GM19239 (cell line): ENCODE measurements around the gene EIPR1.
"Not testable (repeated sequence)": the region's sequence is repeated elsewhere in the genome, so short reads cannot be mapped to it uniquely, and the experiment has no call there.

Source experiments
- DNase-seq: peaks from one replicate; pipeline ENCODE4 v3.0.0; 2011; ENCODE audit warnings: low spot score; ENCODE audit not compliant: insufficient read length
- FAIRE-seq: peaks from 2 replicates; lab custom pipeline; 2011; peaks lifted over from hg19 to GRCh38; lab: Jason Lieb, UNC

EIPR1 gene

DNA sequence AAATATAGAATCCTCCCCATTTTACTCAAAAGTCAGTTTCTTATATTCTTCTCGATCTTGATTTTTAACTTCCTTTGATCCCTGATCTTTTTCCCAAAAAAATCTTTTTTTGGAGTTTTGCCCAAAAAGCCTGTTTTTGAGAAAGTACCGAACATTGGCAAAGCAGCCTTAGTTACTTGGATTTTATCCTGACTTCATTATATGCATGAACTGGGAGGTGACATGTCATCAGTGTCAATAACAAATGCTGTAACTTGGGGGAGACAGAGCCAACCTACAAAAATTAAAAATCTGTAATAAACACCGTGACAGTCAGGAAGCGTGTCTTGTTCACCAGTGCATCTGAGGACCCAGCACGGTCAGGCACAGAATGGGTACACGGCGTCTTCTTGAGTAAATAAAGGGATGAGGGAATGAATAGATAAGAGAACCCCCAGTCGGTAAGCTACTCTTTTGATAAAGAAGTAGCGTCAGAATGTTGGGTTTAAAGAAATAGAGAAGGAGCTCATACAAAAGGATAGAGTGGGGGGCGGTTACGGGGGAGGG, 26.8 kb upstream of the EIPR1 start:
- no peak for FAIRE-seq
- no peak for DNase-seq

DNA sequence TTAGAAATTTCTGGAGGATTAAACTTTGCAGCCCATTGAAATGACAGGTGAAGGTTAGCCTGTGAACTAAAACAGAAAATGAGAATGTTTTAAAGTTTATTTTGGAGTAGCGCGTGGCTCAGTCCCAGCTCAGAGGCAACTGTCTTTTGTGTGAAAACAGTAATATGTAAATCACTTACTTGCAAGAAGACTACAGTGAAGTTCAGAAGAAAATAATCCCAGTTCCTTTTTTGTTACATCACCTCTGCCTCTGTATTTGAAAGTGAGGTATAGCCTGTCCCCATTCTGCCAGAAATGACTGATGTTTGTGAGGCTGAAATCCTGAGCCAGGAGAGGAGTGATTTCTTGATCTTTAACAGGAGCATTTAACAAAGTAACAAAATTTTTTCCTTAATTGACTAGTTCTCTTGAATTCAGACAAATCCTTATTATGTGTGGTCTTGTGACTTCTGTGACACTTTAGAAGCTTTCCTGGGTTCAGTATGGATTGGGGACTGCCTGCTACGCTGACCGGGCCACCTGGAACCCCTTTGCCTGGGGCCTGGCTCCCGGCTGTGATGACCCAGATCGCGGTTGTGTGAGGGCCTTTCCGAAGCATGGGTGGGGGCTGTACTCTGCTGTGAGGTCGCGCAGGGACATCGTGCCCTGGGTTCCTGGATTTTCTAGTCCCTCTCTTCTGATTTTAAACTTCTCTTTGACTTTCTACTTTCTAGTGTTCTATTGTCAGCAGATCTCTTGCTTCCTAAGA, 26.1 kb upstream of the EIPR1 start:
- FAIRE-seq, result peak; percentile 49
- peak; percentile 54 for DNase-seq

DNA sequence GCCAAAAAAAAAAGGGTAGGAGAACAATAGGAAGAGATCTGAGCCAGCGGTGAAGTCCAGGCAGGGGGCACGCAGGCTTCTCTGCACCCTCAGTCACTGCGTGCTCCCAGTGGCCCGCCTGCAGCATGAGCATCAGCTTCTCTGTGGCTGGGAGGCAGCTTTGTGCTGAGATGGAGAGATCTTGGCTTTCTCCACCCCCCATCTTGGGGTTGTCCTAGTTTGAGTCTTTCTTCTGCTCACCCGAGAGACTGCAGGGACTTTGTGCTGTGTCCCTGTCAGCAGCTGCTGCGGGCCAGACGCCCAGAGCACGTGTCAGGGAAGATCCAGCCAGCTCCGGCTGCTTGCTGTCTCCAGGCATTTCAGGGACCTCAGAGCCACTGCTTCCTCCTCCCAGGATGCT, 22.2 kb upstream of the EIPR1 start:
- no peak for FAIRE-seq
- DNase-seq, result no peak

DNA sequence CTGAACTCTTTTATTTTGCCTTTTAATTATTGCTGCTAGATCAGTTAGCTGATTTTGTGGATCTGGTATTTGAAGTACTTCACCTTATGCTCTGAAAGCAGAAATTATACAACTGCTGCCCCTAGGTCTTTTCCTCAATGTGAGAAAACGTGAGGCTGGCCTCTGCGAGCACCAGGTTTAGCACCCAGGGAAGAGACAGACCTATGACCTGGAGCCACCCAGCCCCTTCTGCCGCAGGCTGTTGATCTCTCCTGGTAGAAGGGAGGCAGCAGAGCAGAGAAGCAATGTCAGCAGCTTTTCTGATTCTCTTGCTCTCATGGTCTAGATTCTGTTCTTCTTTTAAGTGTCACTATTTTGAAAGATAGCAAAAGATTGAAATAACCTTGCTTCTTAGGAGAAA, 21.8 kb upstream of the EIPR1 start:
- FAIRE-seq, result no peak
- no peak for DNase-seq

DNA sequence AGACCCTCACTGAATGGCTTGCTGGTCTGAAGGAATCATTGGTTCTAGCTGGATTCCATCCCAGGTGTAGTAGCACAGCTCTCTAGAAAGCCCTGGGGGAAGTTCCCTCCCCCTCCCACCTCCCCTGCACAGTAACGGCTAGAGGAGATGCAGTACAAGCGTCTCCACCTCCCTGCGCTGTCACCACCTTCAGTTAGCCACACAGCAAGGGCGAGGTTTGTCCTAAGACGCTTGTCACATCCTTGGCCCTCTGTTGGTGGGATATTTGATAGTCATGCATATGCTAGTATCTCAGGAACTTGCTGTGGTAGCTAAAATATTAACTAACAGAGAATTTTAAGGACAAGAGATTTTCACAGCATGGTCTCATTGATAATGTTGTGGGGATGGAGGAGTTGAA, 21.2 kb upstream of the EIPR1 start:
- FAIRE-seq, result no peak
- no peak for DNase-seq

DNA sequence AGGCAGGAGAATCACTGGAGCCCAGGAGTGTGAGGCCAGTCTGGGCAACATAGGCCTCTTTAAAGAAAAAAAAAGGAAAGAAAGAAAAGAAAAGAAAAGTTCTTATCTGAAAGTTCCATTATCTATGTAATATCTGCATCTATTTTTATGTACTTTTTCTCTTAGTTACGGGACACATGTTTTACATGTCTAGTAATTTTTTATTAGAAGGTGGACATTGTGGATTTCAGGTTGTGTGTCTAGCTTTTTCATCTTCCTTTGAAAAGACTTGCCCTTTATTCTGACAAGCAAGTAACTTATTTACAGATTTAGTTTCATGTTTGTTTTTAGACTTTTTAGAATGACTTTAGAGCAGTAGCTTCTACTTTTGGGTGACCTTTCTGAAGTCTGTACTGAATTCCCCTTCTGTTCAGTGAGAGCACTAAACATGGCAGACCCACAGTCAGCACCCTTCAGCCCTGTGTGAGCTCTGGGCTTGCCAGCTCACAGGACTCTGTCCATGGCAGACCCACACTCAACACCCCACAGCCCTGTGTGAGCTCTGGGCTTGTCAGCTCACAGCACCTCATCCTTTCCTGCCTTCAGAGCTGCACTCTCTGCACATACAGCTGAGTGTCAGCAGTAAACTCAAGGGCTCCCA, 19.4 kb upstream of the EIPR1 start:
- FAIRE-seq (no peak), DNase-seq (no peak)

DNA sequence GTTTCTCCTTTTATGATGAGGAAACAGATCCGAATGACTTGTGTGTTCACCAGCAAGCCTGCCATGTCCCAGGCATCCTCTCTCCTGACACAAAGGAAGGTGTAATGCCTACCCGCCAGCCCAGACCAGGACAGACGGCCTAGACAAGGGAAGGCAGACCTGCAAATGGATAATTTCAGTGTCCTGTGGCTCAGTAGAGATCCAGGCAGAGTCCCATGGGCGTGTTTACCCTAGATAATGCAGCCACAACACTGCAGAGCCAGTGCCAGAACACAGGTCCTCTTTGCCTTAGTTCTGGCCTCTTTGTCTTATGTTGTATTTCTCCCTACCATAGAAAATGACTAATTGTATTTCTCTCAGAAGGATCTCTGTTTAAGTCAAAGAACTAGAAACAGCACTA, 14.6 kb upstream of the EIPR1 start:
- FAIRE-seq (no peak), DNase-seq (no peak)

DNA sequence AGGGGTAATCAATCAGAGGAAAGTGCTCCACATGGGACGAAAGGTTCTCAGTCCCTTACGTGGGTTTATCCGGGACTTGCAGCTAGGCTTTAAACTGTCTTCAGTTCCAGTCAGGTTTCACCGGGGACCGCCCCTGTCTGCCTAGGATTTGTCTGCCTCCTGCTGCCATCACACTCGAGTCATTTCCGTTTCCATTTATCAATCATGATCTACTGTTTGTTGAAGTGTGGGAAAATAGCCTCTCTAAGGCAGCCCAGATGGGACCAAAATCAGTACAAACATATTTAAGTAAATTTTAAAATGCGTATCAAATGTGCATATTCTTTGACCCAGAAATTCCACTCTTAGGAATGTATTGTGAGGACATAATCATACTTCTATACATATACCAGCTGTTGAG, 12.4 kb upstream of the EIPR1 start:
- DNase-seq (no peak), FAIRE-seq (no peak)

DNA sequence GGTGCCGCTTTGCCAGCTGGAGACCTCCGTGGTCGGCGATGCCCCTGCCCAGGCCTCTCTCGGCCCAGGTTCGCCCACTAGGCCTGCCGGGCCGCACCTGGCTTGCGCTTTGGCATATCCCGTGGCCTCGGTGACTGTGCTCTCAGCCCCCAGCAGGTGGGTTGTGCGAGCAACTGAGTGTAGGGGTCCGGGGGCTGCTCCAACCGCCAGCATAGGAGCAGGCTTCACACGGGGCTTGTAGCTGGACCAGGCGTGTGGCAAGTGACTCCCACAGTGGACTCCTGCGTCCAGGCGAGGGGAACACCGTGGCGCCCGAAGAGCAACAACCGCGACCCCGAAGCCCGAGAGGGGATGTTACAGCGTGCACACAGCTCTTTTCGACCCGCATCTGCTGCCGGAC, 11.6 kb upstream of the EIPR1 start:
- DNase-seq (no peak), FAIRE-seq (no peak)

DNA sequence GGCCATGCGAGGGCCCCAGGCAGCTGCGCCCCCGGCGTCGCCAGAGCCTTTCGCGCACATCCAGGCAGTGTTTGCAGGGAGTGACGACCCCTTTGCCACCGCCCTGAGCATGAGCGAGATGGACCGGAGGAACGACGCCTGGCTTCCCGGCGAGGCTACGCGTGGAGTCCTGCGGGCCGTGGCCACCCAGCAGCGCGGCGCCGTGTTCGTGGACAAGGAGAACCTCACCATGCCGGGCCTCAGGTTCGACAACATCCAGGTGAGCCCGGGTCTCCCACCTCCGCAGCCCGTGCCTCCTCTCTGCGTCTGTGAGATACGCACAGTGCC, 10.8 kb upstream of the EIPR1 start:
- DNase-seq, result no peak
- no peak for FAIRE-seq

DNA sequence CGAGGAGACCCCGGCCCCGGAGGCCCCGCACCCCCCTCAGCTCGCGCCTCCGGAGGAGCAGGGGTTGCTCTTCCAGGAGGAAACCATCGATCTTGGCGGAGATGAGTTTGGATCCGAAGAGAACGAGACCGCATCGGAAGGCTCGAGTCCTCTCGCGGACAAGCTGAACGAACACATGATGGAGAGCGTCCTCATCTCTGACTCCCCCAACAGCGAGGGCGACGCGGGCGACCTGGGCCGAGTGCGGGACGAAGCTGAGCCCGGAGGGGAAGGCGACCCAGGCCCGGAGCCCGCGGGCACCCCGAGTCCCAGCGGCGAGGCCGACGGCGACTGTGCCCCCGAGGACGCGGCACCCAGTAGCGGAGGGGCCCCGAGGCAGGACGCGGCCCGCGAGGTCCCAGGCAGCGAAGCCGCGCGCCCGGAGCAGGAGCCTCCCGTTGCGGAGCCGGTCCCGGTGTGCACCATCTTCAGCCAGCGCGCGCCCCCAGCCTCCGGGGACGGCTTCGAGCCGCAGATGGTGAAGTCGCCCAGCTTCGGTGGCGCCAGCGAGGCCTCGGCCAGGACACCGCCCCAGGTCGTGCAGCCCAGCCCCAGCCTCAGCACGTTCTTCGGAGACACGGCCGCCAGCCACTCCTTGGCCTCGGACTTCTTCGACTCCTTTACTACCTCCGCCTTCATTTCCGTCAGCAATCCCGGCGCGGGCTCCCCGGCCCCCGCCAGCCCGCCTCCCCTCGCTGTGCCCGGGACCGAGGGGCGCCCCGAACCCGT, 10.2 kb upstream of the EIPR1 start:
- DNase-seq, result no peak

DNA sequence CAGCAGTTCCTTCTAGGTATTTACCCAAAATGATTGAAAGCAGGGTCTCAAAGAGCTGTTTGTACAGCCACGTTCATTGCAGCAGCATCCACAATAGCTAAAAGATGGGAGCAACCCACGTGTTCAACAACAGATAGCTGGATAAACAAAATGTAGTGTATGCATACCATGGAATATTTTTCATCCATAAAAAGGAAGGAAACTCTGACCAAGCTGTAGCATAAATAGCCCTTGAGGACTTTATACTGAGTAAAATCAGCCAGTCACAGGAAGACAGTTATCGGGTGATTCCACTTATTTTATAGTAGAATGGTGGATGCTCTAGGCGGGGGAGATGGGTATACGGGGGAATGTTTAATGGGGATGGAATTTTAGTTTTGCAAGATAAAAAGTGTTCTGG, 9.4 kb upstream of the EIPR1 start:
- no peak for DNase-seq
- FAIRE-seq, result no peak

More for the DNA sequence above, 10.2 kb upstream of the EIPR1 start:
- FAIRE-seq, result no peak

DNA sequence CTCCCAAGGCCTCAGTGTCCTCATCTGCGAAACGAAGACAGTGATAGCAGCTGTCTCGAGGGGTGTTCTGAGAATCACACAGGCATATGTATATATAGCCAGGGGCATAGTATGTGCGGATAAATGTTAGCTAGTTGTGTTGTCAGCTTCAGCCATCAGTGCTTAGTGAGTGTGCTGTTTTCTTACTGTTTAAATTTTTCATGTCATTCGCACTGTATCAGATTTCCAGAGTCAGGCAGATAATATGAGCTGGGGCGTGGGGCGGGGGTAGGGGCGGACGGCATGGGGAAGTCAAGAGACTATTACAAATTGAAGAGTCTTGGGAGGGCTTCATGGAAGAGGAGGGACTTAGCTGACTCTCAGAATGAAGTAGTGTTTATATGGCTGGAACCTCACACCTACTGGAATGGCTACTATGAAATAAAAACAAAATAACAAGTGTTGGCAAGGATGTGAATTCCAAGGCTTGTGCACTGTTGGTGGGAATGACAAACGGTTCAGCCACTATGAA, 8.9 kb upstream of the EIPR1 start:
- no peak for FAIRE-seq
- no peak for DNase-seq

DNA sequence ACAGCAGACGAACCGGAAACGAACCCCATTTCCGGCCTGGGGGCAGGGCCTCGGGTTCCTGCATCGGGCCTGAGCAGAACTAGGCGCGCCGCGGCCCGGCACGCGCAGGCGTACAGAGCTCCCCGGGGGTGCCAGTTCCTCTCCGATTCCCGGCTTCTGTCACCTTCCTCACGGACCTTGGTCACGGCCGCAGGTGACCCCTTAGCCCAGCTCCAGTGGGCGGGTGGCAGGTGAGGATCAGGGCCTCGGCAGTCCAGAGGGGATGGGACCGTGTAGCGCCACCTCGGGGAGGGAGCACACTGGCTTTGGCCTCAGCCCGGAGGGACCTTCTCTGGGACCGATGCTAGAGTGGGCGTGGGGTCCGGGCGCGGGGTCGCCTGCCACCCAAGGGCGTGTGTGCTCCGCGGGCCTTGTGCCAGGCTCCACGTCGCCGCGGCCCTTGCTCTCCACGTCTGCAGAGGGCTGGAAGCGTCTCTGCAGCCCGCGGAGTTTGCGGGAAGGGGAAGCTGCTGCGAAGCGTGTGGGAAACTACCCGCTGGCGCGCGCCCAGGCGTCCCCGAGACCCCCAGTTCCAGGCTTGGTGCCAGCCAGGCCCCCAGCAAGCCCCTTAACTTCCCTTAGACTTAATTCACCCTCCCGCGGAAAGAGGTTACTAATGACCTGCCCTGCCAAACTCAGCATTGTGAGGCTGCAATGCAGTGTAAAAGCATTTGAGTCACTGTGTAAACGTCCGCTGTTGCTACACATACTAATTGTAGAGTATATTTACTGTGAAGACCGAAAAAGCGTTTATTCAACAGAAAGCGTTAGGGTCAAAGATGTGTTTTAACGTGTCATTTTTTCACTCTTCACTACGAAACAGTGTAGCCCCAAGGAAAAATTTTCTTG, 2.3 kb upstream of the EIPR1 start, which contains the start of gene TRAPPC12:
TSS of gene TRAPPC12 (plus strand) at position 48 of the 888 bp plus-strand sequence. CDS start 7,930 bp downstream, outside the sequence.
- DNase-seq (peak; percentile 71), FAIRE-seq (no peak)

DNA sequence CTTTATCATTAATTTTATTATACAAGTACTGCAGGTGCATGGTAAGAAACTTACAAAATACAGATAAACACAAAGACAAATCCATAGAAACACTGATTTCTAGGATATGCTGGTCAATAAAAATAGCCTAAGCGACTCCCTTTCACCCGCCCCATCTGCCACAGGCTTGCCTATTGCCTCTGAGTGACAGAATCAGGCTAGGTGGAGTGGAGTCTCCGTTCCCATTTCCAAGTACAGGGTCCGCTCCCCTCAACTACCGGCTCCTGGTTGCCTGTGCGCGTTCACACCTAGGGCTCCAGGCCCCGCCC, 1.7 kb upstream of the EIPR1 start:
- peak; percentile 96 for FAIRE-seq
- DNase-seq, result no peak

DNA sequence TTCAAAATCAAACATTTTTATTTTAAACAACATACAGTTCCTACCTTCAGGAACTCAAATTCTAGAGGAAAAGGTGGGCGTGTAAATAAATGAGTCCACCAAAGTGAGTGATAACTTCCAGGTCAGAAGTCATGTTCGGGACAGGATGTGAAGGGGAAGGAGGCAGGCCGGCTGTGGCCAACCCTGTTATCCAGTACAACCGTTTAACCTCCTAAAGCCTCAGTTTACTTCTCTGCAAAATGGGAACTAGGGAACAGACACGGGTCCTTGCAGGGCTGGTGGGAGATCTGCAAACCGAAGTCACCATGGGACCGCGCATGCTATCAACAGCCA, 373 bp downstream of the EIPR1 start:
- FAIRE-seq, result no peak
- no peak for DNase-seq

DNA sequence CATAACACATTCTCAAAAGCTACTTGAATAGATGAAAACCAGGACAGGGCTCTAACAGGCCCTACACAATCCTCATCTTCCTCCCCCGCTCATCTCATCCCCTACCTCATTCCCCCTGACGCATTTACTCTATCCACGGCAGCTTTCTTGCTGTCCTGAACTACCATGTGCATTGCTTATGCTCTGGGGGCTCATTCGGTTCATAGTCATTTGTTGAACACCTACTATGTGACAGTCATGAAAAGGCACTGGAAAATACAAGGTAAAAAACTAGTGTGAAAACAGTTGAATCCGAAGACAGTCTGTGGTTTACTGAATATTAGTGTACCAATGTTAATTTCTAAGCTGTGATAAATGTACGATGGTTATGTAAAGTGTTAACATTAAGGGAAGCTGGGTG, 797 bp downstream of the EIPR1 start:
- FAIRE-seq (no peak), DNase-seq (no peak)

DNA sequence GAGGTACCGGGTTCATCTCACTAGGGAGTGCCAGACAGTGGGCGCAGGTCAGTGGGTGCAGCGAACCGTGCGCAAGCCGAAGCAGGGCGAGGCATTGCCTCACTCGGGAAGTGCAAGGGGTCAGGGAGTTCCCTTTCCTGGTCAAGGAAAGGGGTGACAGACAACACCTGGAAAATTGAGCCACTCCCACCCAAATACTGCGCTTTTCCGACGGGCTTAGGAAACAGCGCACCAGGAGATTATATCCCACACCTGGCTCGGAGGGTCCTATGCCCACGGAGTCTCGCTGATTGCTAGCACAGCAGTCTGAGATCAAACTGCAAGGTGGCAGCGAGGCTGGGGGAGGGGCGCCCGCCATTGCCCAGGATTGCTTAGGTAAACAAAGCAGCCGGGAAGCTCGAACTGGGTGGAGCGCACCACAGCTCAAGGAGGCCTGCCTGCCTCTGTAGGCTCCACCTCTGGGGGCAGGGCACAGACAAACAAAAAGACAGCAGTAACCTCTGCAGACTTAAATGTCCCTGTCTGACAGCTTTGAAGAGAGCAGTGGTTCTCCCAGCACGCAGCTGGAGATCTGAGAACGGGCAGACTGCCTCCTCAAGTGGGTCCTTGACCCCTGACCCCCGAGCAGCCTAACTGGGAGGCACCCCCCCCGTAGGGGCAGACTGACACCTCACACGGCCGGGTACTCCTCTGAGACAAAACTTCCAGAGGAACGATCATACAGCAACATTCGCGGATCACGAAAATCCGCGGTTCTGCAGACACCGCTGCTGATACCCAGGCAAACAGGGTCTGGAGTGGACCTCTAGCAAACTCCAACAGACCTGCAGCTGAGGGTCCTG, 8.1 kb downstream of the EIPR1 start:
- not testable (repeated sequence) for FAIRE-seq, DNase-seq

DNA sequence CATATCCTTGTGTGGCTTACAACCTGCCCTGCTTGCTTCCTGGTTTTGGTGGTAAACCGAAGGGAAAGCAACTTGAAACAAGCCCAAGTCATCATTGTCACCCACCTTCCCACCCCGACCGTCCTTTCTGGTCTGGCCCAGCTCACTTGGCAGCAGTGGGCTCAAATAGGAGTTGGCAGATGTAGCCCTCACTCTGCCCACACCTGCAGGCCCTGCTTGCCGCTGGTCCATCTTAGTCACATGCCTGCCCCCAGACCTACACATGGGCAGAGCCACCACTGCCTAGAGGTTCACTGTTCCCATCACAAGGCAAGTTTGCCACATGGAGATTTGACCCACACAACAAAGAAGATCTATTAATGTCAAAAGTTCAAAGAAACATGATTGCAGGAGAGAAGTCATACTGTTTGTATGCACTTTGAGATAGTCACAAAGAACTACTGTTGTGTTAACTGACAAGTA, 9.3 kb downstream of the EIPR1 start:
- no peak for DNase-seq
- FAIRE-seq, result no peak
